Keratinocyte (primary cell): ENCODE results near the gene DPEP2.

ENCODE experiments used
- CTCF ChIP-seq, 3 experiments: IDR thresholded peaks in 1 of 3; conservative IDR thresholded peaks in 1 of 3; optimal IDR thresholded peaks in 1 of 3; 2 replicates in 2 of 3; 3 replicates in 1 of 3; pipeline versions ENCODE3 to v1.5.1; 2011; ENCODE audit warnings: low read length in 3 of 3, mild to moderate bottlenecking in 3 of 3, moderate library complexity in 2 of 3, control low read depth in 1 of 3, inconsistent platforms in 1 of 3; ENCODE audit not compliant: insufficient read depth in 2 of 3; ENCODE audit errors: extremely low read depth in 1 of 3
- EZH2 ChIP-seq: IDR thresholded peaks from one replicate; pipeline ENCODE4 v1.6.1; 2012; ENCODE audit warnings: inconsistent platforms, mild to moderate bottlenecking, low read length, moderate library complexity

DNA sequence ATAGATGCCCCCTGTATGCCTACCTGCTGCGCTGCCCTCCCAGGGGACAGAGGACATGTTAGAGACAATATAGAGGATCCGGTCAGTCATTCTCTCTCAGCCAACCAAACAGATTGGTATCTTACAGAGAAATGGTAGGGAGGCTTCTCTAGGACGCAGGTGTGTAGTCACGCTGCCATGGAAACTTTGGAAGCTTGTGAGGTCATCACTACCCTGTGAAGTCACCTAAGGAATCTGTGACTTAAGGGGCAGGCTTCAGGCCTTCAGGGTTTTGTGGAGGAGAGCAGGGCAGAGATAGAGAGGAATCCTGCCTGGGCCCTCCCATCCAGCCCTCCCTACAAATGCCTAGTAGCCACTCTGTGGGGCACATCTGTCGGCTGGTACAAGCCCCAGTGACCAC, 16.4 kb upstream of the DPEP2 start, which contains the start of gene DPEP2NB:
- TF ChIP-seq CTCF (optimal IDR thresholded peaks at IDR 0.05 in 1 of 3, IDR thresholded peaks at IDR 0.05 in 1 of 3, conservative IDR thresholded peaks at IDR 0.05 in 1 of 3; ENCODE audit: extremely low read depth in 1 of 3, insufficient read depth in 2 of 3, low read length in 3 of 3) (no peak), EZH2 (no peak)
